Cerebellar nuclear complex (tissue), 1 donor: ENCODE measurements around the gene SESTD1.

Source experiments
- DNase-seq, 2 experiments: peaks; one replicate each; lab custom pipeline; 2025; lab: John Stamatoyannopoulos, UW

The SESTD1 gene

GRCh38 chr2:179264368-179265081 lies at the start of gene SESTD1:
SESTD1 (minus strand) TSS chr2:179264832; CDS start chr2:179191841, 72,991 bp downstream.
- no peak for DNase-seq

GRCh38 chr2:179313057-179313456 lies 48.4 kb upstream of the SESTD1 start:
- no peak for DNase-seq

- DNase-seq = no peak
These were observed 46.5 kb upstream of the SESTD1 start for GRCh38 chr2:179311101-179311500.

GRCh38 chr2:179307616-179308371 lies 43.2 kb upstream of the SESTD1 start:
- DNase-seq = no peak

GRCh38 chr2:179305125-179305524 lies 40.5 kb upstream of the SESTD1 start:
- DNase-seq = no peak

GRCh38 chr2:179304424-179304823 lies 39.8 kb upstream of the SESTD1 start:
- DNase-seq = no peak

GRCh38 chr2:179302764-179303571 lies 38.3 kb upstream of the SESTD1 start:
- DNase-seq = no peak

GRCh38 chr2:179302149-179302548 lies 37.5 kb upstream of the SESTD1 start:
- no peak for DNase-seq

- no peak for DNase-seq
These were observed 34.0 kb upstream of the SESTD1 start for GRCh38 chr2:179298666-179299065.

GRCh38 chr2:179297927-179298326 lies 33.3 kb upstream of the SESTD1 start:
- no peak for DNase-seq

- no peak for DNase-seq
These were observed 25.7 kb upstream of the SESTD1 start for GRCh38 chr2:179290329-179290728.

- DNase-seq = no peak
These were observed 20.4 kb upstream of the SESTD1 start for GRCh38 chr2:179285060-179285459.

GRCh38 chr2:179277429-179278196 lies 13.0 kb upstream of the SESTD1 start:
- no peak for DNase-seq

- DNase-seq = no peak
These were observed 10.8 kb upstream of the SESTD1 start for GRCh38 chr2:179275253-179276012.

- no peak for DNase-seq
These were observed 10.1 kb upstream of the SESTD1 start for GRCh38 chr2:179274749-179275148.

- no peak for DNase-seq
These were observed 8.9 kb upstream of the SESTD1 start for GRCh38 chr2:179273461-179273962.

GRCh38 chr2:179272406-179273192 lies 8.0 kb upstream of the SESTD1 start:
- no peak for DNase-seq

GRCh38 chr2:179270689-179271088 lies 6.1 kb upstream of the SESTD1 start:
- no peak for DNase-seq

- DNase-seq = no peak
These were observed 3.8 kb upstream of the SESTD1 start for GRCh38 chr2:179268277-179268925.
